SK-N-SH (cell line): Measurements from ENCODE around the gene FCHSD2. TPM values are rescaled to one million over a fixed set of nuclear protein-coding genes. Genes with fewer than 3 reads are reported as not detected.

Source experiments
- CTCF ChIA-PET: fragments of 300-600, 350-600 bp; formaldehyde crosslinking; extraction: SDS; loops from one replicate; lab custom pipeline; 2021; lab: Yijun Ruan, JAX
- POLR2A ChIA-PET: fragments of 350-600 bp; sonication (Branson Sonifier 250); formaldehyde crosslinking; extraction: SDS; loops from one replicate; lab custom pipeline; 2020; ENCODE audit warnings: antibody characterized with exemption, inconsistent platforms; lab: Yijun Ruan, JAX
- DNase-seq: peaks from one replicate; pipeline ENCODE4 v3.0.0; 2012
- H2AFZ ChIP-seq: fragments of 200-600 bp; sonication (generic); 2 replicates; pipeline ENCODE4 v1.8.1; 2016; ENCODE audit warnings: antibody characterized with exemption, mild to moderate bottlenecking, low read depth
- H3F3A ChIP-seq: fragments of 200-600 bp; sonication (generic); replicated peaks from 2 replicates; pipeline ENCODE3; 2016; ENCODE audit warnings: antibody characterized with exemption, mild to moderate bottlenecking; ENCODE audit not compliant: insufficient read depth
- H3K27ac ChIP-seq, 2 experiments: fragments of 200-500 bp in 1 of 2; fragments of 200-600 bp in 1 of 2; sonication (Bioruptor generic) in 1 of 2; sonication (generic), shearing (Covaris generic) in 1 of 2; 2 replicates each; pipeline versions ENCODE4 v1.5.1 to v1.6.1; 2014 to 2016; ENCODE audit warnings: low read depth in 2 of 2, inconsistent platforms in 1 of 2, low read length in 1 of 2, mild to moderate bottlenecking in 1 of 2, mixed read lengths in 1 of 2
- H3K27me3 ChIP-seq: fragments of 200-600 bp; sonication (generic), shearing (Covaris generic); 2 replicates; pipeline ENCODE4 v1.6.1; 2016; ENCODE audit warnings: mixed run types; ENCODE audit not compliant: insufficient read depth
- H3K36me3 ChIP-seq, 2 experiments: fragments of 200-500 bp in 1 of 2; fragments of 200-600 bp in 1 of 2; sonication (Bioruptor generic) in 1 of 2; sonication (generic) in 1 of 2; replicated peaks in 1 of 2; 2 replicates each; pipeline versions ENCODE3 to v1.5.1; 2014 to 2016; ENCODE audit warnings: low read length in 1 of 2, mild to moderate bottlenecking in 1 of 2; ENCODE audit not compliant: insufficient read depth in 2 of 2, control insufficient read depth in 1 of 2
- H3K4me1 ChIP-seq, 2 experiments: fragments of 200-500 bp in 1 of 2; fragments of 200-600 bp in 1 of 2; sonication (Bioruptor generic) in 1 of 2; sonication (generic), shearing (Covaris generic) in 1 of 2; 2 replicates each; pipeline versions ENCODE4 v1.5.1 to v1.6.1; 2014 to 2016; ENCODE audit warnings: low read depth in 1 of 2, low read length in 1 of 2, mixed run types in 1 of 2; ENCODE audit not compliant: insufficient read depth in 2 of 2, control insufficient read depth in 1 of 2
- H3K4me2 ChIP-seq: fragments of 200-600 bp; sonication (generic), shearing (Covaris generic); 2 replicates; pipeline ENCODE4 v1.6.1; 2017; ENCODE audit warnings: mixed run types
- H3K4me3 ChIP-seq, 2 experiments: fragments of 200-500 bp in 1 of 2; fragments of 200-600 bp in 1 of 2; sonication (Bioruptor generic) in 1 of 2; sonication (generic), shearing (Covaris generic) in 1 of 2; 2 replicates each; pipeline versions ENCODE4 v1.5.1 to v1.8.1; 2014 to 2016; ENCODE audit warnings: low read depth in 2 of 2, inconsistent platforms in 1 of 2, low read length in 1 of 2, mild to moderate bottlenecking in 1 of 2, mixed read lengths in 1 of 2, moderate library complexity in 1 of 2
- H3K79me2 ChIP-seq: fragments of 200-600 bp; sonication (generic); 2 replicates; pipeline ENCODE4 v1.8.1; 2017; ENCODE audit warnings: mild to moderate bottlenecking; ENCODE audit not compliant: insufficient read depth
- H3K9ac ChIP-seq: fragments of 200-600 bp; sonication (generic); 2 replicates; pipeline ENCODE4 v1.6.1; 2017; ENCODE audit warnings: mixed run types
- H3K9me2 ChIP-seq: fragments of 200-600 bp; sonication (generic); 2 replicates; pipeline ENCODE4 v1.6.1; 2017; ENCODE audit warnings: mixed run types
- H3K9me3 ChIP-seq: fragments of 200-600 bp; sonication (generic); 2 replicates; pipeline ENCODE4 v1.6.1; 2017; ENCODE audit warnings: mixed run types, mild to moderate bottlenecking, moderate library complexity
- H4K20me1 ChIP-seq: fragments of 200-600 bp; sonication (generic); 2 replicates; pipeline ENCODE4 v1.6.1; 2017; ENCODE audit warnings: mild to moderate bottlenecking, mixed run types; ENCODE audit not compliant: insufficient read depth
- EZH2phosphoT487 ChIP-seq: fragments of 200-600 bp; sonication (generic); IDR thresholded peaks from 2 replicates; pipeline ENCODE4 v1.6.1; 2017; ENCODE audit warnings: low read depth, mixed run types, mild to moderate bottlenecking, antibody characterized with exemption, moderate library complexity, borderline replicate concordance
- FOXM1 ChIP-seq: IDR thresholded peaks from 2 replicates; pipeline ENCODE4 v1.4.0; 2012; ENCODE audit warnings: low read depth, mild to moderate bottlenecking
- GATA2 ChIP-seq: sonication (generic); formaldehyde crosslinking; IDR thresholded peaks from 2 replicates; pipeline ENCODE4 v1.5.0; 2020; ENCODE audit warnings: mild to moderate bottlenecking, missing genetic modification reagents
- MAX ChIP-seq: IDR thresholded peaks from 2 replicates; pipeline ENCODE4 v1.4.0; 2012; ENCODE audit warnings: low read depth
- NFIC ChIP-seq: IDR thresholded peaks from 2 replicates; pipeline ENCODE4 v1.4.0; 2012; ENCODE audit warnings: borderline replicate concordance
- REST ChIP-seq: IDR thresholded peaks from 2 replicates; pipeline ENCODE4 v1.6.1; 2012; ENCODE audit warnings: mild to moderate bottlenecking, low read depth, low read length, moderate library complexity
- RFX5 ChIP-seq: IDR thresholded peaks from 2 replicates; pipeline ENCODE4 v1.6.1; 2012; ENCODE audit warnings: mild to moderate bottlenecking, improper control_type of control experiment, low read length
- SMC3 ChIP-seq: IDR thresholded peaks from 2 replicates; pipeline ENCODE4 v1.6.1; 2012; ENCODE audit warnings: low read depth, low read length, improper control_type of control experiment
- TAF1 ChIP-seq: IDR thresholded peaks from 2 replicates; pipeline ENCODE4 v1.6.1; 2012; ENCODE audit warnings: low read depth, mild to moderate bottlenecking, low read length, moderate library complexity, borderline replicate concordance
- TCF12 ChIP-seq: IDR thresholded peaks from 2 replicates; pipeline ENCODE4 v1.4.0; 2012
- TEAD4 ChIP-seq: IDR thresholded peaks from 2 replicates; pipeline ENCODE4 v1.4.0; 2012; ENCODE audit warnings: mild to moderate bottlenecking, borderline replicate concordance; ENCODE audit not compliant: insufficient read depth
- USF2 ChIP-seq: fragments of 150-350 bp; IDR thresholded peaks from 2 replicates; pipeline ENCODE4 v1.6.1; 2017; ENCODE audit warnings: antibody characterized with exemption, low read length, low read depth, borderline replicate concordance
- ZBTB33 ChIP-seq: IDR thresholded peaks from 2 replicates; pipeline ENCODE4 v1.4.0; 2012; ENCODE audit warnings: low read depth, borderline replicate concordance
- WGBS: methylation state at CpG from one replicate; pipeline ENCODE4 v1.1.6; 2017; ENCODE audit warnings: low lambda C conversion rate; 5-methylcytosine and 5-hydroxymethylcytosine counted together
- polyA plus RNA-seq, 3 experiments: library from polyadenylated mRNA; depleted of rRNA; stranded (reverse); fragments of >200 nt; gene quantifications; 2 replicates each; pipeline ENCODE4 v1.2.3, GENCODE V29; 2012

Gene FCHSD2
- polyA plus RNA-seq, 1 of the 3 experiments (the other 2 are of a cell fraction) = 10.4 TPM

GRCh38 chr11:73137944-73138274 lies 4.2 kb downstream of the FCHSD2 start:
- Histone ChIP-seq H3K4me3 (no peak overlapping the region), H3K27ac (no peak overlapping the region), H3K9ac (no peak overlapping the region), H3K27me3 (no peaks in the 10 kb centered on the region), H3K36me3 (peaks cover 7 to 28% of the 10 kb centered on the region in 2 experiments), H3F3A (peaks cover 5% of the 10 kb centered on the region), H3K9me2 (no peaks in the 10 kb centered on the region), H4K20me1 (peaks cover 5% of the 10 kb centered on the region), H3K9me3 (no peaks in the 10 kb centered on the region), H3K4me1 (peaks cover 0 to 4% of the 10 kb centered on the region in 2 experiments; a peak in 3 of 4 replicates), H2AFZ (no peak overlapping the region), H3K79me2 (peaks cover 80% of the 10 kb centered on the region), H3K4me2 (no peak overlapping the region)
- TF ChIP-seq EZH2phosphoT487 (no peak), REST (no peak), MAX (no peak), TCF12 (no peak), USF2 (no peak), ZBTB33 (no peak)
- DNase-seq = no peak
- ChIA-PET CTCF (interaction anchor here (0.8 to 1.2 kb wide), 2 partner anchors 210 to 281 kb away, joined by 3 to 4 read pairs; no protein-coding TSS in a partner anchor), POLR2A (no interaction called here)

- Histone ChIP-seq H3F3A (peaks cover 4% of the 10 kb centered on the region), H3K79me2 (peaks cover 85% of the 10 kb centered on the region), H3K9me2 (no peaks in the 10 kb centered on the region), H3K36me3 (peaks cover 7 to 29% of the 10 kb centered on the region in 2 experiments), H3K4me2 (no peak overlapping the region), H3K4me1 (peaks cover 0 to 2% of the 10 kb centered on the region in 2 experiments; a peak in 3 of 4 replicates), H3K27ac (no peak overlapping the region), H3K27me3 (no peaks in the 10 kb centered on the region), H3K9me3 (no peaks in the 10 kb centered on the region), H4K20me1 (peaks cover 5% of the 10 kb centered on the region), H2AFZ (no peak overlapping the region), H3K9ac (no peak overlapping the region), H3K4me3 (no peak overlapping the region)
- ChIA-PET POLR2A (no interaction called here), CTCF (interaction anchor here (0.8 to 1.2 kb wide), 4 partner anchors 40 to 306 kb away, joined by 3 to 4 read pairs (median 3); no protein-coding TSS in a partner anchor)
- DNase-seq = no peak
- 98% methylated on average over 5 of the region's 5 CpGs for WGBS
- TF ChIP-seq FOXM1 (no peak), SMC3 (no peak), RFX5 (no peak), TAF1 (no peak), NFIC (no peak), REST (no peak), TEAD4 (no peak), GATA2 (no peak), MAX (no peak)
Measured at GRCh38 chr11:73137262-73137943, 4.7 kb downstream of the FCHSD2 start.
